ENCODE data around the gene WLS.
"Not testable (repeated sequence)": the region's sequence is repeated elsewhere in the genome, so short reads cannot be mapped to it uniquely, and the experiment has no call there.

WLS gene

DNA sequence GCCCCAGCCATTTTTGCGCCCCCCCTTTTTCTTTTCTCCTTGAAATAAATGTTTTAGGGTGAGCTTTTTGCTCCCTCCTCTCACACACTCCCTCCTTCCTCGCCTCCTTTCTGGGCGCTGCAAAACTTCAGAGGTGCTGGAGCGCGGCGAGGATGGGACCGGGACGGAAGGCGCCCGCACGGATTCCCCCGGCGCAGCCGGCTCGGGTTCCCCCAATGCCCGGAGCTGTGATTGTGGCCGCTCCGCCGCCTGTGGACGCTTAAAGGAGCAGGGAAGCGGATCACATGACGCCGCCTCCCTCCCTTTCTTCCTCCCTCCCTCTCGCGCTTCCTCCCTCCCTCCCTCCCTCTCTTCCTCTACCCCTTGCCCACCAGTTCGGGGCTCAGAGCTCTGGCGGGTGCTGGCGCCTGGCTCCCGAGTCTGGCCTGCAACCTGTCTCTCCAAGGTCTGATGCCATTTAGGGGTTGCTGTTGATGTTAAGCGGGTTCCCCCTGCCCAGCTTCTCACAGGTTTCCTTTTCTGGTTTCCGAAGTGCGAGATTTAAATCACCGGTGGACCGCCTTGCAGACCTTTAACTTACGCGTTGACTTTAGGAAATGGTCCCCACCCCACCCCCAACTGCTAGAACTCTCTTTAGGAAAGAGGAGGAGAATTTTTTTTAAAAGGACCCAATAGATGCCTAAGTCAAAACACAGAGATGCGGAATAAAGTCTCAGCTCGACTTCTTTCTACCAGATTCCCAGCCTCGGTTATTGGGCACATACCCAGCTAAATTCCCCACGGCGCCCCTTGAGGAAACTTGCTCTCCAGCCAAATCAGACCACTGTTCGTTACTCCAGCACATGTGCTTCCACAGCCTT lies at the start of gene WLS:
TSS of gene WLS (minus strand) at position 235 of the 860 bp plus-strand sequence. CDS start at position 11, 224 bp downstream.
- peak; percentile 73 for DNase-seq (ENCODE audit: low spot score)

DNA sequence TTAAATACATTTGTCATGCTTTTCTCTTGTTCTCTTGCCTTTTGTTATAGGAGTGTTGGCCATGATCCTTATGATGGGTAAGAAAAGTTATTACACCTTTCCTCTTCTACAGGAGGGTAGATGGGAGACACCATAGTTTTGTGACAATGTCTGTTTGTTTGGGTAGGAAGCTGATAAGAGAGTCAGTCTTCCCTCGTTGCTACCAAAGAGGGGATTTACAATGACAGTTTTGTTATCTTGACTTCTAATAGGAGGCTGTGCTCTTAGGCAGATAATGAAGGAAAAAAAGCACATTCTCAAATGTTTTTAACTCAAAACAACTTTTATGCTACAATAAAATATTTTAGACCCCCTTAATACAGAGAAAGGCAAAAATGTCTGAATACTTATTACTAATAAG lies 48.0 kb upstream of the WLS start:
- DNase-seq (ENCODE audit: low spot score) = no peak

DNA sequence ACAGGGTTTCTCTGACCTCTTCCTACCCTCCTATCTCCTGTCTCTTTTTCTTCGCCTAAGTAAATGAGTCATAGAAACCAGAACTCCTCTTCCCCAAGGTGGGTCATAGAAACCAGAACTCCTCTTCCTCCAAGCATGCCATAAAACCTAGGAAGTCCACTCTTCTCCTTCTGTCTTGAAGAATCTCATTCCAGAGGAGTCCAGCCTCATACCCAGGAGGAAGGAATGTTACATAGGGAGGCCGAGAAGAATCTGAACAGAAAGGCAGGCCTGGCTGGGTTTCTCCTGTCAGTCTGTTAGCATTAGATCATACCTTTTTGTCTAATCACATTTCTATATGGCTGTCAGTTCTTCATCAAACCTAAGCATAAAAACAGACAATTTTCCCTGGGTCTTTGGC lies 47.5 kb upstream of the WLS start:
- no peak for DNase-seq (ENCODE audit: low spot score)

DNA sequence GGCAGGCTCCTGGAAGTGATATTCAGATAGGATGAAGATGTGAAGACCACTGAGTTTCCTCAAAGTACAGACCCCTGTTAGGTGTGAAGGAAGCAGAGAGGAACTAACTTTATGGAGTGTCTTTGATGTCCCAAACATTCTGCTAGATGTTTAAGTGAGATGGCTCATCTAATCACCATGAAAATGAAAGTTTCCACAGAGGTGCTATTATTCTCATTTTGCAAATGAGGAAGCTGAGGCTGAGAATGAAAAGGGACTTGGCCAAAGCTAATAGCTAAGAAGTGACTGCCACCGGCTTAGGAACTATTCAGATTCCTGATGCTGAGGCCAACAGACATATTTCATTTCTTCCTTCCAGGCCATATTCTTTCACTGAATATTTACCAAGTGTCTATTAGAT lies 45.9 kb upstream of the WLS start:
- DNase-seq (ENCODE audit: low spot score) = no peak

DNA sequence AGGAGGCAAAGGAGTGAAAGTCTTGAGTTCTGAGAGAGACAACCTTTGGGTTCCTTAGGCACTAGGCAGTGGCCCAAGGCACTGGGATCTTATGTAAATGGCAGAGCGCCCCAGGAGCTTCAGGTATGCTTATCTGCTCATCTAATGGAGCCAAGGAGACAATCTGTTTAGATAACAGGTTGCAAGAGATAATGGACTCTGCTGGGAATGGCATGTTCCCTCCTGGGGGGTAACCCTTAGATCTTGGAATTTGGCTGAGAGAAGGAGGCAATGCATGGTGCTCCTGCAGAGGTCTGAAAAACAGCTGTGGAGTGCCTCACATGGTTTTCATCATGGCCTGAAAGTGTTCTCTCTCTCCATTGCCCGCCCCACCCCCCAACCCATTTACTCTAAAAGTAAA lies 44.1 kb upstream of the WLS start:
- no peak for DNase-seq (ENCODE audit: low spot score)

DNA sequence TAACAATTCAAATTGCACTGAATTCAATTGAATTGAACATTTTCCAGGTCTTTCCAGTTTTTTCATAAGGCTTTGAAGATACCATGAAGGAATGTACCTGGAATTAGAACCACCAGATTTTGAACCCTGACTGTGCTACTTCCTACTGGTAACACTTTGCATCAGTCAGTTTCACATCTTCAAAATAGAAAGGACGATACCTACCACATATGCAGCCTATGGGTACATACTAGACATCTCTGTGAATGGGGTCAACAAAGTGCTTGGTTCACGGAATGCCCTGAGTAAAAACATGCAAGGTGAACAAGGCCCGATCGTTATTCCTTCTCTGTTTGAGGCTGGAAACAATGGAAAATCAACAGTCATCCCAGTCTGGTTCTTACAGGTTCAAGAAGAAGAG lies 41.2 kb upstream of the WLS start:
- DNase-seq (ENCODE audit: low spot score) = no peak

DNA sequence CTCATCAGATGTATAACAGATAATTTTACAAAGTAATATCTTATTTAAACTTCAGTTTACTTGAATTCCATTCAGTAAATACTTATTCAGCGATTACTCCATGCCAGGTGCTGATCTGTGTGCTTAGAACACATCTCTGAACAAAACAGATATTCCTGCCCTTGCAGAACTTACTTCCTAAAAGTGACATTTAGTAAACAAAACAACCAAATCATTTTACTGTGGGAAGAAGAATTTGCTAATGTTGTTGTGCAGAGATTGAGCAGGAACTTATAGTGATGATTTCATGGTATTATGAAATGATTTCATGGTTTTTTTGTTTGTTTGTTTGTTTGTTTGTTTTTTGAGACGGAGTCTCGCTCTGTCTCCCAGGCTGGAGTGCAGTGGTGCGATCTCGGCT lies 39.3 kb upstream of the WLS start:
- DNase-seq (ENCODE audit: low spot score) = no peak

DNA sequence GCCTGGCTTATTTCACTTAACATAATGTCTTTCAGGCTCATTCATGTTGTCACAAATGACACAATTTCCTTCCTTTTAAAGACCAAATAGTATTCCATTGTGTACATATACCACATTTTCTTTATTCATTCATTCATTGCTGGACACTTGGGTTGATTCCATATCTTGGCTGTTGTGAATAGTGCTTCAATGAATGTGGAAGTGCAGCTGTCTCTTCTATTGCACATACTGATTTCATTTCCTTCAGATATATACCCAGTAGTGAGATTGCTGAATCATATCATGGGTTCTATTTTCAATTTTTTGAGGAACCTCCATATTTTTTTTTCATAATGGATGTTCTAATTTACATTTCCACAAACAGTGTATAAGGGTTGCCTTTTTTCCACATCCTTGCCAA lies 38.6 kb upstream of the WLS start:
- no peak for DNase-seq (ENCODE audit: low spot score)

DNA sequence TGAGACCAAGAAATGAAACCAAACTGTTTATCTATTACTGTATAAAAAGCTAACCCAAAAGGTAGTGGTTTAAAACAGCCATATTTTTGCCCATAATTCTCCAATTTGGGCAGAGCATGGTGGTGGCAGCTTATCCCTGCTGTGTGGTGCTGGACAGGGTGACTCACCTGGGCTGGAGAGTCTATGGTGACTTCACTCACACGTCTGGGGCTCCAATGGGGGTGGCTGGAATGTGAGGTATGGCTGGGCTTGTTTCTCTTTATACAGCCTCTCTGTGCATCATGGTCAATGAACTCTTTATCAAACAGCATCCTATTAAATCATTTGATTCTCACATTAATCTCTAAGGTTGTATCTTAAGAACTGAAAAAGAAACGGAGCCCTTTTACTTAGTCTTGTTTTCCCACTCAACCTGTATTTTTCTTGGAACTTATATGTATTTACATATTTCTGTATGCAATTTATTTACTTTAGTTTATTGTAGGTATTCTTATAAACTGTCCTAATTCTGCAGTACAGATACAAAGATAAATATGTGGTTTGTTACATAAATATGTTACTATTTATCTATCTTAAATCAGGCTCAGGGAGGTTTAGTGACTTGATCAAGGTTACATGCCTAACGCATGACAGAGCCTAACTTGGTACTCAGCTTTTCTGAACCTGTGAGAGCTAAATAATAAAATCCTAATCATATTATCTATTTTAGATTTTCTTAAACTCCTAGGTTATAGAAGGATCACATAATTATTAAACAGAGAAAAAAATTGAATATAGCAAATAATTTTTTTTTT lies 37.5 kb upstream of the WLS start:
- no peak for DNase-seq (ENCODE audit: low spot score)

DNA sequence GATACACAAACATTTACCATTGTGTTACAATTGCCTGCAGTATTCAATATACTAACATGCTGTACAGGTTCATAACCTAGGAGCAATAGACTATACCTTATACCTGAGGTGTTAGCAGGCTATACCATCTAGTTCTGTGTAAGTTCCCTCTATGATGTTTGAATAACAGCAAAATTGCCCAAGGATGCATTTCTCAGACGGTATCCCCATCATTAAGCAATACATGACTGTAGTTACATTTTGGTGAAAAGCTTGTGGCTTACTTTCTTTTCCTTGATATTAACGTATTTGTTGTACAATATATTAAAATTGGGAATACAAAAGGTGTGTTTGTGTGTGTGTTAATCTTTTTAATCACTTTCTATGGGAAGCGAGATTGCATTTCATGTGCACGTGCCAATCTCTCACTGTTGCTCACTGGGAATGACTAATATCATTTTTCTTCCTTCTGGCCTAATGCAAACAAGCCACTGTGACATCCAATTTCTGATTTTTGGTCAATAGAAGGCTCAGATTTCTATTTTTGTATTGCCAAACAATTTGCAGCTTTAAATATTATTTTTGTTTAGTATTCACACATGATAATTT lies 36.7 kb upstream of the WLS start:
- no peak for DNase-seq (ENCODE audit: low spot score)

DNA sequence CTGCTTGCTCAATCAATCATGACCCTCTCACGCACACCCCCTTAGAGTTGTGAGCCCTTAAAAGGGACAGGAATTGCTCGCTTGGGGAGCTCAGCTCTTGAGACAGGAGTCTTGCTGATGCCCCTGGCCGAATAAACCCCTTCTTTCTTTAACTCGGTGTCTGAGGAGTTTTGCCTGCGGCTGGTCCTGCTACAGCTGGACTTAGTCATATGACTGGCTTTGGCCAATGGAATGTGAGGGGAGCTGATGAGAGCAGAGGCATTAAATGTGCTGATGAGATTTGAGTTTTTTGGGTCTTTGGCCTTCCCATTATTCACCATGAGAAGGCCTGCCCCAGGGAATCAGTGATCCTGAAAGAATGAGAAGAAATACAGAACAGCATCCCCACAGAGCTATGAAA lies 24.5 kb upstream of the WLS start:
- DNase-seq (ENCODE audit: low spot score) = not testable (repeated sequence)

DNA sequence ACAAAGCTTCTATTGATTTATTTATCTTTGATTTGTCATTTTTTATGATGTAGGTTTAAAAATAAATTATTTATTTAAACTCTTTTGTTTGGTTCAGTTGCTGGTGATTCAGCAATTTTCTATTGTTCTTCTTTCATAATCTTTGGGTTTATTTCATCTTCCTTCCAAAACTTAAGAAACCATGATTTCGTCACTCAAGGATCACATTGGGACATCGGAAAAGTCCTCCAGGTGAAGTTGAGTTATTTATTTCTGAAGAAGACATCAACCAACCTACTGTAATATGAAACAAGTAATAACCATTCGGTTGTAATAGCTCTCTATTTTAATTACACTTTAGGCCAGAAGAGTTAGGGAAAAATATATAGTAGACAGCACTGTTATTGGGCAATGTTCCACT lies 23.0 kb upstream of the WLS start:
- no peak for DNase-seq (ENCODE audit: low spot score)

DNA sequence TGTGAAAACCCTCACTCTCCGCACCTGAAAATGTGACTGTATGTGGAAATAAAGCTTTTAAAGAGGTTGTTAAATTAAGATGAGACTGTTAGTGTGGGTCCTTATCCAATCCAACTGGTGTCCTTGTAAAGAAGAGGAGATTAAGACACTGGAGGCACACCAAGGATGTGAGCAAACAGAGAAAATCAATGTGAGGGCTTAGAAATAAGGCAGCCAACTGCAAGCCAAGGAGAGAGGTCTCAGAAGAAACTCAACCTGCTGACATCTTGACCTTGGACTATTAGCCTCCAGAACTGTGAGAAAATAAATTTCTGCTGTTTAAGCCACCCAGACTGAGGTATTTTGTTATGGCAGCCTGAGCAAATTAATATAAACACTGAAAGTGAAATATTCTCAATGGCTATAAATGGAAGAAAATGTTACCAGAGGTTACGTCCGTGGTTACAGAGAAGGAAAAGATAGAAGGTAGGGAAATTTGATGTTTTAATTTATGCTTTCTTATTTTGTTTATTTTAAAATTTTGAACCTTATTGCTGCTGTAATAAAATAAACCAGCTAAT lies 22.4 kb upstream of the WLS start:
- DNase-seq (ENCODE audit: low spot score) = no peak

DNA sequence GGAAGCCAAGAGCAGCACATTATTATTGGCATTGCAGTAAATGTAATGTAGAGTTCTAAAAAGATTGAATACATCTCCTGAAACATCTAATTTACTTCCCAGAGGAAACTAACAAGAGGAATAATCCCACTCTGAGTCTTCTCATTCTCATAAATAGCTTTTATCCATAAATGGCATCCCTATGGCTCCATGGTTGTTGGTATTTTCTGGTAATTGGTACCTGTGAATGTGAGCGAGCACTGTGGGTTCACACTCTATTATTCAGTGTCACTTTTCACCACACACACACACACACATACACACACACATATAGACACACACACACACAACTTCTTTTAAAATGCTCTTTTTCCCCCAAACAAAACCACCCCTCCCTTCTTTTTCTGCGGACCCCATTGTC lies 4.7 kb upstream of the WLS start:
- DNase-seq (ENCODE audit: low spot score) = no peak

DNA sequence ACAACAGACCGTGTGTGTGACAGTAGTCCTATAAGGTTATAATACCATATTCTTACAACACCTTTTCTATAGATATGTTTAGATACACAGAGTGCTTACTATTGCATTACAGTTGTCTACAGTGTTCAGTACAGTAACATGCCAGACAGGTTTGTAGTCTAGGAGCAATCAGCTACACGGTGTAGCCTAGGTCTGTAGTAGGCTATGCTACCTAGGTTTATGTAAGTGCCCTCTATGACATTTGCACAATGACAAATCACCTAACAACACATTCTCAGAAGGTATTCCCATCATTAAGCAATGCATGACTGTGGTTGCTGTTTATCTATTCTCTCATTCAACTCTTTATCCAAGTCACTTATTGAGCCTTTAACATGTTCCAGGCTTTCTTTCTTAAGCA lies 1.8 kb upstream of the WLS start:
- no peak for DNase-seq (ENCODE audit: low spot score)

DNA sequence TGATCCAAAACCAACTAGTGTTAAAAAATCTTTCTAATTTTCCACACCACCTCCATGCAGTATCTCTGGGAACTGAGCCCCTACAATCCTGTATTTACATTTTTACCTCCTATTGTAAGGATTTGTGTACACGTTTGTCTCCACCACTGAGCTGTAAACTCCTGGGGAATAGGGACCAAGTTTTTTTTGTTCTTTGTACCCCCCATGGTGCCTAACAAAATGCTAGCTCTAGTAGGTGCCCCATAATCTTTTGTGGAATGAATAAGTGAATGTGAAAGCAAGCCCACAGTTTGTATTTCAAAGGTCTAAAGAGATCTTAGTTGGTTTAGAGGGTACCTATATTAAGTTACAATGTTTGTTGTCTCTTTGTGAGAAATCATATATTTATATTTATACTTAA lies 879 bp upstream of the WLS start:
- DNase-seq (ENCODE audit: low spot score) = no peak

DNA sequence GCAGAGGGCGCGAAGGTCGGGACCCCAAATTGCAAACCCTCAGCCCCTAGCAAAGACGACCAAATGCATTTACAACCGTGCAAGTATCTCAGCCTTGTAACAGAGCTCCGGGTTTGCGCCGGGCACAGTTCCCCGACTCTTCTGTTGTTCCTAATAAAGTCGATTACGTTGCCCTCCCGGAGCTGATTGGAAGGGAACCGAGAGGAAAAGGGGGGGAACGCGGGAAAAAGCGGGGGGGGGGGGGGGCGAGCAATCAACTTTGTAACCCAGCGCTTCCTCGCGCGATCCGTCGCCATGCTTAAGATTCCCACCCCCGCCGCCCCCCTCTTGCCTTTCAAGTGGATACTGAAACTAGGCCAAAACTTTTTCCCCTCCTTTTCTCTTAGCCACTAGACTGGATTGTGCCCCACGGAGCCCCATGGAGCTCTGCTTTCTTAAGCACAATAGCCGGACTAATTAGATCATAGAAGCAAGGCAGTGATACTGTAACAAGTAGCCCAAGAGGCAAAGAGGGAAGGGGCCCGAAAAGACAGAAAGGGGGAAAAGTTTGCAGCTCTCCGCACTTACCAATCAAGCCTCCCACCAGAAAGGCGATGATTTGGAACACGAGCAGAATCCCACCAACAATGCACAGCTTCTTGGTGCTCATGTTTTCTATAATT lies 565 bp downstream of the WLS start:
- DNase-seq (ENCODE audit: low spot score) = peak; percentile 56

DNA sequence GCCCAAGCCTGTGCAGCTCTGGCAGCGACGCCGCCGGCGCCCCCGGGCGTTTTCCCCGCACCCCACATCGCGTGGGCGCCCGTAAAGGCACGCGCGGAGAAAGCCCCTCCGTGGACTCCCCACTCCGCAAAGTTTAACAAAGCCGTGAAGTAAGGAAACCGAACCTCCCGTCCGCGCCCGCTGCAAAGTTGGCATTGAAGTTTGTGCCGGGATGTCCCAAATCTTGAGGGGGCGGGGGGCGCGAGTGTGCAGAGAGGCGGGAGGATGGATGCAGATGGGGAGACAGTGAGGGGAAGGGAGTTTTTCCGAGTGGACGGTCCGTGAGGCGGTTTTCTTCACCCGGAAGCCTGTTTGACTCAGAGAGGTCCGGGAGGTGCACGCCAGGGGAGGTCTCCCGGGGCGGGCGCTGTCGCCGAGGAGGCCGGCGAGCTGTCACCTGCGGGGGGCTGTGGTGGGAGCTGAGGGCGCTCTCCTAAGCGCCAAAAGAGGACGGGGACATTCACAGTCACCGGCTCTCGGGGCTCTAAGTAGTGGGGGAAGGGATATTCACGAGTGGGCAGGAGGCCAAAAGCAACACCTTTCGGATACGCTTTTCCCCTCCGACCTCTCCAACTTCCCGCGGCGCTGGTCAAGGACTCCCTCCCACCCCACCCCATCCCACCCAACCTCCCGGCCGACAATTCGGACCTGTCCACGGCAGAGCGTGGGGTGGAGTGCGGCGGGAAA lies 1.3 kb downstream of the WLS start:
- no peak for DNase-seq (ENCODE audit: low spot score)

DNA sequence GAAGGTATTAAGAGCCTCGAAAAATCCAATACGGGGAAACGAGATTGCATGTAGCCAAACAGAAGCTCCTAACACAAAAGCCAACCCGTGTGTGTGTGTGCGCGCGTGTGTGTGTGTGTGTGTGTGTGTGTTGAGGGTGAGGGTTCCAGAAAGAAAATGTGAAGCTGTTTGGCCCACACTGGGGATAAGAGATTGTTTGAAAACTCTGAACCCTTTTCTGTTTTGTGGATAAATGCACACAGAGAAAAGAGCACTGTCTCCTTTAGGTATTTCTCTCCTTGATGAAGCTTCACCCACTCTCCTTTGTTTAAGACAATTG lies 1.9 kb downstream of the WLS start:
- DNase-seq (ENCODE audit: low spot score) = no peak

DNA sequence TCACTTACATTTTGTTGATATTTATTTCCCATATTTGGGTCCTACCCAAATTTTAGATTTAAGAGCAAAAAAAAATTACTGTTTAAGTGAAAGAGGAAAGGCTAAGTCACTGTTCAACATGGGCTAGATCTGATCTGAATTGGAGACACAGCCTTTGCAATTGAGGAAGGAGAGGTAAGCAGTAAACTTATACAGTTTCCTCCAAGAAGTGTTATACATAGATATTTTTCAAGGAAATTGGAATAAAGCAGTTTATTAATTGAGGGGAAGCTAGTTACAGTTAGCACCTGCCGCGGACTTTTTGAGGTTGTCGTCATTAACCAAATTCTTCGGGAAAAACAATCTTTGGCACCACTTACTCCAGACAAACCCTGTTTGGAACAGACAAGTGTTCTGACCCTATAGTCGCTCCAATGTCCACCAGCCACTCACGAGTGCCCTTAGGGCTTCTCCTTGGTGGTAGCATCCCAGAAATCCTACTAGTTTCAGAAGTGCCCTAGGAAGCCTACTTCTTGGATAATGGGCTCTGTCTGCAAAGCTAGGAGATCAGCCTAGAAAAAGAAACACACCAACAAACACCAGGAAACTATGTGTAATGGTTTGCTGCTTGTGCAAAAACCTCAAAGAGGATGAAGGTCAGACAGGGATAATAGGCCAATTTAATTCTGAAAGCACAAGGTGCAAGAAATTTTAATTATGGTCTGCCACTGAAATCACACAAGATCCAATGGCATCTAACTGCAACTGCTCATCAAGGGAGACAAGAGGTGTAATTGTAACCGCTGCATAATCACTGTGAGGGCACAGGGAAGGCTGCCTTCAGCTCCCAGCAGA lies 2.5 kb downstream of the WLS start:
- no peak for DNase-seq (ENCODE audit: low spot score)

DNA sequence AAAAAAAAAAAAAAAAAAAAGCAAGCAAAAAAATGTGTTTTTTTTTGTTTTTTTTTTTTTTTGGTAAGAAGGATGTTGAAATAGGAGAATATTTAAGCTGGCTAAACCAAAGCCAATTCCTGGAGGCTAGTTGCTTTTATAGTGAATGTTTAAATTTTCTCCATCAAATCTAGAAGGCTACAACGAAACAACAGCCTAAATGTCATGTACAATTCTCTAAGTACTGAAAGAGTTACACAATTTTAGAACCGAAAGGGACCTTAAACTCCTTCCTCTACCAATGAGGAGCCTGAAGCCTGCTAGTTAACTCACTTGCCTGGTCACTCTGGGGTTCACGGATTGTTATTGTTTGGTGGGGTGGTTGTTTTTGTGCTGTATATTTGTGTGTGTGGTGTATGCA lies 3.5 kb downstream of the WLS start:
- DNase-seq (ENCODE audit: low spot score) = no peak

Measured in putamen (tissue), 1 donor.